GM18499 (cell line): ENCODE data around the gene TNRC18.

Experiments used
- ATAC-seq: cut with Tn5 transposase; IDR thresholded peaks from one replicate; pipeline ENCODE4 v1.9.1; 2021; ENCODE audit warnings: moderate number of reproducible peaks; ENCODE audit not compliant: insufficient read depth, unreplicated experiment

The TNRC18 gene

GRCh38 chr7:5452937-5453540 lies 29.4 kb upstream of the TNRC18 start:
- no peak for ATAC-seq

DNA sequence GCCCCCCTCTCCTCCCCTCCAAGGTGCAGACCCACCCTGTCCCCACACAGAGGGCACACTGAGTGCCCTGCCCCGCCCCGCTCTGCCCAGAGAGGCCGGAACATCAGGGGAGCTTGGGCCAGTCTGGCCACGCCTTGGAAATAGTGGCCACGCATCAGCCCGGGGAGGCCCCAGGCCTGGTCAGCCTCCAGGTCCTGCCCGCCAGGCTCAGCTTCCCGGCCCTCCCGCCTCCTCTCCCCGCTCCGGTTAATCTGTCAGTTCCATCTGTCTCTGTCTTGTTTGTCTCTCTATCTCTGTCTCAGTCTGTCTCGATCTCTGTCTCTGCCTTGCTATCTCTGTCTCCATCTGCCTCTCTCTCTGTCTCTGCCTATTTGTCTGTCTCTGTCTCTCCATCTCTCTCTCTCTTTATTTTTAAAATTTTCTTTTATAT lies 28.9 kb upstream of the TNRC18 start:
- ATAC-seq, result no peak

DNA sequence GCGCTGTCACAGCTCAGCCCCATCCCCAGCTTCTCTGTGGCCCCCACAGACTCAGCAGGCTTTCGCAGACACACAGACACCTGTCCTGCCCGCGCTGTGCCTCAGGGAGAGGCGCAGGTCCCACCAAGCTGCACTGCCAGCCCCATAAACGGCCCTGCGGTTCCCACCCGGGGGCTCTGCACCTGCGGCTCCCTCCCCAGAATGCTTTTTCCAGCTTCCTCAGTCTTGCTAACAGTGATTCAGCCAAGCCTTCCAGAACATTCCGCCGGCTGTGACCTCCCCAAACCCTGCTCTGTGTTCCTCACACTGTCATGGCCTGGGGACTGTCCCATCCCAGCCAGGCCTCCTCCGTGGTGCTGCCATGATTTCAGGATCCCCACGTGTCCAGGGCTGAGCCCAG lies 27.8 kb upstream of the TNRC18 start:
- ATAC-seq, result no peak

DNA sequence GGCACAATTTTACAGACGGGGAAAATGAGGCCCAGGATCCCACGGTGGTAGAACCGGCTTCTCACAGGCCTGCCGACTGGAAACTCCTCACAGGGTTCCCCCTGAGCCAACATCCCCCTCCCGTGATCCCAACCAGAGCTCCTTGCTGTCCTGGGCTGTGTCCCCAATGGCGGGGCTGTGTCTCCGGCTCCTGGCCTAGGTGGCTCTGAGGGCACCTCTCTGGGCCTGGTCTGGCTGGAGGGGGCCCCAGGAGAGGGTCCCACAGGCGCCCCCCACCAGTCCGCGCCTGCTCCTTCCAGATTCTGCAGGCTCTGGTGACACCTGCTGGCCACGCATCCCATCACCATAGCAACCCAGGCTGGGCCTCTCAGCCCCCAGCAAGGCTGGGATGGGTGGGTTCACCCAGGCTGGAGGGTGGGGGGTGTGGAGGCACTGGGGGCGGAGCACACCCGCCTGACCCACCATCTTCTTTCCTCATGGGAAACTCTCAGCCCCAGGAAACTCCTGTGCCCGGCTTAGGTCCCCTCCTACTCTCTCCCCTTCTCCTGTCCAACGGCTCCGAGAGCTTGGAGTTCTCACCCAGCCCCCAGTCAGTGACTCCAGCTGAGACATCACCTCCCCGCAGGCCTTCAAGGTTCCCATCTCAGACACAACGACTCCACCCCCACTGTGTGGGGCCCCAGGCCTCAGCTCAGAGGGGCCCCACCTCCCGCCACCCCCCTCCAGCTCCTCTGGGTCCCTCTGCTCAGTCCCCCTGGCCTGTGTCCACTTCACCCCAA lies 27.1 kb upstream of the TNRC18 start:
- ATAC-seq, result no peak

DNA sequence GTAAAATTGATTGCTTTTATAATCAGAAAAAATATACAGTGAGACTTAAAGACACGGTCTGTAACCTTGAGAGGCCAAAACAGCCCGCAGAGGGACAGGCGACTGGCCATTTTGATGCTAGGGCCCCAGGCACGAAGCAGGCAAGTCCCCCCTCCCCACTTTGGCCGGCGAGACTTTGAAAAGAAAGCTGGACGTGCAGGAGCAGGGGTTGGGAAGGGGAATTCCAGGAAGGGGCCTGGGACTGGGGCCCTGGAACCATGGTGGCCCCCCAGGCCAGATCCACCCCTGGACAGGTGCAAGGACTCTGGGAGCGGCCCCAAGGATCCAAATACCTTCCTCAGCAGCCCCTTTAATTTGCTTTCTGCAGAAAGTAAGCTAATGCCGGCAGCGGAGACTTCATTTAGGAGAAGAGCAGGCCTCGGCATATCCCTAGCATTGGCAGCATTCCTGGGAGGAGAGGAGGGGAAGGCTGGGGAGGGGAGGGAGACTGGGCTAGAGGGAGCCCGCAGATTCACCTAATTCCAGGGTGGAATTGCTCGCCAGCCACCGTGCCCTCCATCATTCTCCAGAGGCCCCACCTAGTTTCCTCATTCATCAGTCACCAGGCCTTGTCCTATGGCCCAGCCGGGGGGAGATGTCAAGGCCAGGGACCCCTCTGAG lies 24.9 kb upstream of the TNRC18 start:
- no peak for ATAC-seq

GRCh38 chr7:5445981-5446594 lies 22.5 kb upstream of the TNRC18 start:
- ATAC-seq, result no peak

DNA sequence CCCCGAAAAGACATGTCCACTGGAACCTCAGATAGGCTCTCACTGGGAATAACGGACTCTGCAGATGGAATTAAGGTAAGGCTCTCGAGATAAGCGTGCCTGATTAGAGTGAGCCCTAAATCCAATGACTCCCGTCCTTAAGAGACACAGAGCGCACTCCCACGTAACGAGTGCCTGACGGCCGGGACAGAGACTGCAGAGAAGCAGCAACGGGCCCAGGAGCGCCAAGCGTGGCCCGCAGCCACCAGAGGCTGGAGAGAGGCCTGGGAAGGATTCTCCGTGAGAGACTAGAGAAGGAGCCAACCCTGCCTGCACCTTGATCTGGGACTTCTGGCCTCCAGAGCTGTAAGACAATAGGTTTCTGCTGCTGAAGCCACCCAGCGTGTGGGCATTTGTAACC lies 20.0 kb upstream of the TNRC18 start:
- ATAC-seq, result no peak

DNA sequence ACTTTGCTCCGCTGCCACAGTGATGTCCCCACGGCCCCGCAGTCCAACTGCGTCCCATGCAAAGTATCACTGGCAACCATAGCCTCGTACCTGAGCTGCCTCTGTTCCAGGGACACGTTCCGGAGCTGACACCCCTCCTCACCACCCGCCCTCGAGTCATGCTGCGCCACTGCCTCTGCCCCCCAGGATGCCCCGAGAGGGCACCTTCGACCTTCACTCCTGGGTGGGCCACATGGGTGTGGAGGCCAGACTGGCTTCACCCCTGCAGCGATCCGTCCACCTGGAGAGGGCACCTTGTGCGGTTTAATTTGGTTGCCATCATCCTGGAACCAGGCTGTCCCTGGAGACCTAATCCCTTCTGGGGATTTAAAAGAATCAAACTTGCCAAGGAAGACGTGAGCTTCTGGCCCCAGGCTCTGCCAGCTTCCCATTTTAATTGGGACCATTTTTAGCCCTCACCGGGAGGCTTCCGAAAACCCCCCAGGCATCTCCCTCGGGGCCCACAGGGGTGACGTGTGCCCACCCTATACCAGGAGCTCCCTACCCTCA lies 19.2 kb upstream of the TNRC18 start:
- no peak for ATAC-seq

DNA sequence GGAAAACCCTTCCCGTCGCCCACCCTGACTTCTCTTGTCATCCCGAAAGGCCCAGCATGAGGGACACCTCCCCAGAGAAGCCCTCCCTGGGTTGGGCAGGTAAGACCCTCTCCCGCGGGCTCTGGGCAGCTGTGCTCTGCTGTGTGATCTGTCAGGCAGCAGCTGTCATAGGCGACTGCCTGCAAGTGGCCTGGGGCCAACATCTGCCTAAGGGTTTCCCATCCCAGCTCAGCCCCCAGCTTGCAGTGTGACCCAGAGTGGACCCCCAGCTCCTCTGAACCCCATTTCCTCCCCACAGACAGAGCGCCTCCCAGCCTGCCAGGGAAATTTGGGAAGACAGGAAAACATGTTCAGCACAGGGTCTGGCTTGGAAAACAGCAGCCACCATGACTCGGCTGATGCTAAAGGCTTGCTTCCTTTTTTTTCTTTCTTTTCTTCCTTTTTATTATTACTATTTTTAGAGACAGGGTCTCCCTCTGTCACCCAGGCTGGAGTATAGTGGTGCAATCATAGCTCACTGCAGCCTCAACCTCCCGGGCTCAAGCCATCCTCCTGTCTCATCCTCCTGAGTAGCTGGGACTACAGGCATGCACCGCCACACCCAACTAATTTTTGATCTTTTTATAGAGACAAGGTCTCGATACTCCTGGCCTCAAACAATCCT lies 18.3 kb upstream of the TNRC18 start:
- no peak for ATAC-seq

DNA sequence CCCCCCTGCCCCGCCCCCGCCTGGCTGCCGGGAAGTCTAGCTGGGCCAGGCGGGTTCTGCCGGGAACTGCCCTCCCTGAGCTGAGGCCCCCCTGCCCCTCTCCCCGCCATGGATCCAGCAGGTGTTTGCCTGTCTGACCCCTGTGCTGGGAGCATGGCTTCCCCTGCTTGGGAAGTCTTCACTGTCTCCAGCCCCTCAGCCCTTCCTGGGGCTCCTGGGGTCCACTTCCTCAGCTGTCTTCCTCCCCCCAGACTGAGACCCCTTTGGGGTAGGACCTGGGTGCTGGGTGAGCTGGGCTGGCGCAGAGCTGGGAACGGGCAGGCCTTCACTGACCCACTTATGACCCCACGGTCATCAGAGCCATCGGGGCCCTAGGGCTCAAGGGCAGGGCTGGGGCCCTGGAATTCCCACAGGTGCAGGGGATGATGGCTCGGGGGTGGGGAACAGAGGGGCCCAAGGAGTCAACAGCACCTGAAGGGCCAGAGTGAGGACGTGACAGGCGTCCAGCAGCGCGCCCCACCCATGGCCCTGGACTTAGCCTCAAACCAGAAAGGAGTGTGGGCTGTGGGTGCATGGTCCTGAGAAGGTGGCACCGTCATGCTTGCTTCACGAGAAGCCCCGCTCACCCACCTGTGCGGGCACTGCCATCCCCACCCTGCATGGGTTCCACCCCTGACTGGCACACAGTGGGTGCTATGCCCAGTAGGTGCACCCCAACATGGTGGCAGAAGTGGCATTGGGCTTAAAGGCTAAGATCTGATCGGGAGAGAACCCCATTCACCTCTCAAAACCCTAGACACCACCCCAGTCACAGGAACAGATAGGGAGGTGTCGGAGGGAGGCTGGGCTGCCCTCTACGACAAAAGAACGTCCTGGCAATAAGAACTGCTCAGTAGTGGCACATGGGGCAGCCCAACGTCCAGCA lies 16.2 kb upstream of the TNRC18 start:
- ATAC-seq, result no peak

- no peak for ATAC-seq
These were observed 15.6 kb upstream of the TNRC18 start for GRCh38 chr7:5439209-5439571.

- no peak for ATAC-seq
These were observed 14.4 kb upstream of the TNRC18 start for GRCh38 chr7:5437987-5438386.

- ATAC-seq, result no peak
These were observed 13.8 kb upstream of the TNRC18 start for GRCh38 chr7:5437348-5437892.

- ATAC-seq, result no peak
These were observed 12.5 kb upstream of the TNRC18 start for GRCh38 chr7:5436003-5436678.

GRCh38 chr7:5435291-5436002 lies 11.8 kb upstream of the TNRC18 start:
- no peak for ATAC-seq

GRCh38 chr7:5433181-5433580 lies 9.5 kb upstream of the TNRC18 start:
- ATAC-seq, result no peak

DNA sequence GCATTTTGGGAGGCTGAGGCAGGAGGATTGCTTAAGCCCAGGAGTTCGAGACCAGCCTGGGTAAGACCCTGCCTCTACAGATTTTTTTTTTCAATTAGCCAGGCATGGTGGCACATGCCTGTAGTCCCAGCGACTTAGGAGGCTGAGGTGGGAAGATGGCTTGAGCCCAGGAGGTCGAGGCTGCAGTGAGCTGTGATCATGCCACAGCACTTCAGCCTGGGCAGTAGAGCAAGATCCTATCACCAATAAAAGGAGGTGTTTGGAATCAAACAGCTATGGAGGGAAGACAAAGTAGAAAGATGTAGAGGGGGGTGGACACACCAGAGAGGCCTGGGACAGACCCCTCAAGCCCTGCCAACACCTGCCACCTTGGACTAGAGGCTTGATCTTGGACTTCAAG lies 9.1 kb upstream of the TNRC18 start:
- no peak for ATAC-seq

- no peak for ATAC-seq
These were observed 8.0 kb upstream of the TNRC18 start for GRCh38 chr7:5431560-5432015.
